Measurements from ENCODE around the gene ARPC2.
"Not testable (repeated sequence)": the region's sequence is repeated elsewhere in the genome, so short reads cannot be mapped to it uniquely, and the experiment has no call there.

The ARPC2 gene

DNA sequence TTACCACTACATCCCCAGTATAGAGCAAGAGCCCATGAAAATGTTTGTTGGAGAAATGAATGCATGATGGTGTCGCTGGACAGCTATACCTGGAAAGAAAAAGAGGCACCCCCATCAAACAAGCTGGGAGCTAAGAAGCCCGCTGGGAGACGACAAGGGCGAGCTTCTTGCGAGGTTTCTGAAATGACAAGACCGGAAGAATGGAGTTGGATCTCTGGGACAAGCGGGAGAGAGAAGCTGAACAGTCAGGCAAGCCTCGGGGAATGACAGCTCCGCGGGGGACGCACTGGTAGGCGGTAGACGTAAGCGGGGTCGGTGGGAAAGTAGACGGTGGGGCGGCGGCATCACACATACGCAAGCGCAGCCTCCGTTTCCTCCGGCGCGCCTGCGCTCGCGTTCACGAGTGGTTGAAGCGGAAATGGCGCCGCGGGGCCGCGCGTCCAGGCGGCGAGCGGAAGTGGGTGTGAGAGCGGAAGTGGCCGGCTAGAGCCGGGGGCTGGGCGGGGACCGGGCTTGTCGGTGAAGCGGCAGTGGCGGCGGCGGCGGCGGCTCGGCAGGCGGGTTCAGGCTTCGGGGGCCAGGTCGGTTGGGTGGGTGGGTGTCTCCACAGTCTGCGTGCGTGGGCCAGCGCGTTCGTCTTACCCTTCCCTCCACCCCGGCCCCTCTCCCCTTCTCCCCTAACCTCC is at the start of gene ARPC2:
ARPC2 (plus strand) TSS at position 516 of the 686 bp plus-strand sequence. CDS start 282 bp downstream, outside the sequence.
- H3K27me3 Mint-ChIP-seq = no peaks in the 10 kb centered on the region
- no peaks in the 10 kb centered on the region for H3K9me3 Mint-ChIP-seq
- peak within 1 kb of the TSS; percentile 95 for H3K4me3 Mint-ChIP-seq
- peaks cover 49% of the 10 kb centered on the region for H3K4me1 Mint-ChIP-seq (ENCODE audit: low read depth)
- intact Hi-C loops (cut with micrococcal nuclease) = loop anchor here (5.0 kb wide), 1 partner anchor 40 kb away; no protein-coding TSS in a partner anchor
- H3K27ac Mint-ChIP-seq = peak within 1 kb of the TSS; percentile 99
- peaks cover 53% of the 10 kb centered on the region for H3K36me3 Mint-ChIP-seq (ENCODE audit: low read depth)

GRCh38 chr2:218168016-218168415 is 49.0 kb upstream of the ARPC2 start:
- H3K27me3 Mint-ChIP-seq = peaks cover 5% of the 10 kb centered on the region
- H3K9me3 Mint-ChIP-seq = no peaks in the 10 kb centered on the region
- H3K27ac Mint-ChIP-seq = peak overlapping the region; percentile 74
- peaks cover 71% of the 10 kb centered on the region for H3K4me1 Mint-ChIP-seq (ENCODE audit: low read depth)
- peaks cover 19% of the 10 kb centered on the region for H3K36me3 Mint-ChIP-seq (ENCODE audit: low read depth)
- intact Hi-C loops (cut with micrococcal nuclease) = loop anchor here (10.0 kb wide), 1 partner anchor 83 kb away; no protein-coding TSS in a partner anchor
- no peak overlapping the region for H3K4me3 Mint-ChIP-seq

DNA sequence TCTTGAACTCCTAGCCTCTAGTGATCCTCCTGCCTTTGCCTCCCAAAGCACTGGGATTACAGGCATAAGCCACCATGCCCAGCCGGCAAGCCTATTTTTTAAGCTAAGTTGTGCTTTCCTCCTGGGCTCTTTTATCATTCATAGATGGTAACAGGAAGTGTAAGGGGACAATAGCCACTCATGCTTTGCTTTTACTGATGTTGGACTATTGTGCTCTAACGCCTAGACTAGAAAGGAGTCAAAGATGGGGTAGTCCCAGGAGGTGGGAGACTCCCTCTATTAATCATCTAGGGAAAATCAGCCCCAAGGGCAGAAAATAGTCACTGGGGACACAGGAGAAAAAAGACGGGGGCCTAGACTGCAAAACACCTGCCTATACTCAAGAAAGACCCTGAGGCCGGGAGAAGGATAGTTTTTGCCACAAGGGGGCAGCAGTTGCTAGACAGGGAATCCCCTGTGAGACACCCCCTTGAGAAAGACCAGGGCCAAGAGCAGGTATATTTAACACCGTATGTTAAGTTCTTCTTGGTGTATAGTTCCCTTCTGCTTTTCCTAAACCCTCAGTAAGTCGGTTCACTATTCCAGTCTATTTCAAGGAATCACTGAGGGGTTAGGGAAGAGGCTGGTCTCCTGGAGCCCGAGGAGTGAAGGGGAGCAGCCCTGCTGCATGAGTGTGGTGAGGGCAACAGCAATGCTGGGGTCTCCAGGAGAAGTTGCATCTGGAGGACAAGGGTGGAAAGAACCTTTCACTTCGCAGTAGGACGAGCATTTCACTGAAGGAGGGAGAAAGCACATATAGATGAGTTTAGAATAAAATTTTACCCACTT is 48.1 kb upstream of the ARPC2 start:
- no peak overlapping the region for H3K4me3 Mint-ChIP-seq
- no peak overlapping the region for H3K27ac Mint-ChIP-seq
- no peaks in the 10 kb centered on the region for H3K9me3 Mint-ChIP-seq
- peaks cover 3% of the 10 kb centered on the region for H3K27me3 Mint-ChIP-seq
- intact Hi-C loops (cut with micrococcal nuclease) = loop anchor here (10.0 kb wide), 1 partner anchor 84 kb away; no protein-coding TSS in a partner anchor
- peaks cover 64% of the 10 kb centered on the region for H3K4me1 Mint-ChIP-seq (ENCODE audit: low read depth)
- peaks cover 10% of the 10 kb centered on the region for H3K36me3 Mint-ChIP-seq (ENCODE audit: low read depth)

DNA sequence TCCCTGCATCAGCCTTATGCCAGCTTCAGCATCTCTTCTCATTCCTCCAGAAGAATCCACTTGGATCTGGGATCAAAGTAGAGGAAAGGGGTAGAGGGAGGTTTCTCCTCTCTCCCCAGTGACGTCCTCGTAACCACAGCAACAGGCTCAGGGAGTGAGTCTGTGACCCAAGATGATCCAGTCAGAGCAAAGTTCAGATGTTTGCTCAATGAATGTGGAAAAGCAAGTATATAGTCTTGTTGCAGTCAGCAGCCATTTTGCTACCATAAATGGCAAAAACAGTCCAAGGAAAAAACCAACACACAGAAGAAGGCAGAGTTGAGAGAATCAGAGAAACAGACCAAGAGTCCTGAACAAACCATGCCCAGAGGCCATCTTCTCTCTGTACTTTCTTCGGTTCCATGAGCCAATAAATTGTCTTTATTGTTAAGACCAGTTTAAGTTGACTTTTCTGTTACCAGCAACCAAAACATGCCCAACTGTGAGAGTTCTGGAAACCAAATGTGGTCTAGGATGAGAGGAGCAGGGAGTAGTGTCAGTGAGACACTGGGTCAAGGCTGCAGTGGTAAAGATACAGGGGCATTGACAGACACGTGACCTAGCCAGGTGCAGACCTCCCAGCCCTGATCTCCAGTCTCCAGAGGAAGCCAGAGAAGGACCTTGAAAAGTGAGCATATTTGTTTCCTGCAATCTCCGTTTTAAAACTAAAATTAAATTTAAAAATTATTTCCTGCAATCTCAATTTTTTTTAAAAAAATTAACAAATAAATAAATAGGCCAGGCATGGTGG is 47.0 kb upstream of the ARPC2 start:
- H3K27me3 Mint-ChIP-seq = peaks cover 3% of the 10 kb centered on the region
- H3K4me3 Mint-ChIP-seq = no peak overlapping the region
- no peaks in the 10 kb centered on the region for H3K36me3 Mint-ChIP-seq (ENCODE audit: low read depth)
- H3K9me3 Mint-ChIP-seq = no peaks in the 10 kb centered on the region
- intact Hi-C loops (cut with micrococcal nuclease) = loop anchor here (10.0 kb wide), 1 partner anchor 85 kb away; no protein-coding TSS in a partner anchor
- peaks cover 53% of the 10 kb centered on the region for H3K4me1 Mint-ChIP-seq (ENCODE audit: low read depth)
- H3K27ac Mint-ChIP-seq = no peak overlapping the region

GRCh38 chr2:218171744-218172143 is 45.2 kb upstream of the ARPC2 start:
- H3K27me3 Mint-ChIP-seq; H3K36me3 Mint-ChIP-seq (ENCODE audit: low read depth); H3K27ac Mint-ChIP-seq; intact Hi-C loops (cut with micrococcal nuclease); H3K9me3 Mint-ChIP-seq; H3K4me3 Mint-ChIP-seq: not testable (repeated sequence)
- peaks cover 37% of the 10 kb centered on the region for H3K4me1 Mint-ChIP-seq (ENCODE audit: low read depth)

- no peak overlapping the region for H3K27ac Mint-ChIP-seq
- H3K36me3 Mint-ChIP-seq (ENCODE audit: low read depth) = no peaks in the 10 kb centered on the region
- H3K9me3 Mint-ChIP-seq = no peaks in the 10 kb centered on the region
- intact Hi-C loops (cut with micrococcal nuclease) = no loop called here
- H3K4me3 Mint-ChIP-seq = no peak overlapping the region
- H3K27me3 Mint-ChIP-seq = peaks cover 5% of the 10 kb centered on the region
- peaks cover 26% of the 10 kb centered on the region for H3K4me1 Mint-ChIP-seq (ENCODE audit: low read depth)
Observed at GRCh38 chr2:218172845-218173244, 44.1 kb upstream of the ARPC2 start.

GRCh38 chr2:218179782-218180181 is 37.2 kb upstream of the ARPC2 start:
- H3K27me3 Mint-ChIP-seq = peaks cover 15% of the 10 kb centered on the region
- H3K27ac Mint-ChIP-seq = no peak overlapping the region
- no peak overlapping the region for H3K4me3 Mint-ChIP-seq
- no peaks in the 10 kb centered on the region for H3K9me3 Mint-ChIP-seq
- intact Hi-C loops (cut with micrococcal nuclease) = no loop called here
- H3K4me1 Mint-ChIP-seq (ENCODE audit: low read depth) = peaks cover 23% of the 10 kb centered on the region
- H3K36me3 Mint-ChIP-seq (ENCODE audit: low read depth) = no peaks in the 10 kb centered on the region

- Mint-ChIP-seq H3K4me1 (ENCODE audit: low read depth) (peaks cover 26% of the 10 kb centered on the region), H3K9me3 (no peaks in the 10 kb centered on the region), H3K27ac (no peak overlapping the region), H3K36me3 (ENCODE audit: low read depth) (no peaks in the 10 kb centered on the region), H3K4me3 (no peak overlapping the region), H3K27me3 (peaks cover 15% of the 10 kb centered on the region)
- intact Hi-C loops (cut with micrococcal nuclease) = no loop called here
Observed at GRCh38 chr2:218180467-218181114, 36.4 kb upstream of the ARPC2 start.

GRCh38 chr2:218184331-218184730 is 32.7 kb upstream of the ARPC2 start:
- peaks cover 39% of the 10 kb centered on the region for H3K4me1 Mint-ChIP-seq (ENCODE audit: low read depth)
- H3K27me3 Mint-ChIP-seq = peaks cover 3% of the 10 kb centered on the region
- intact Hi-C loops (cut with micrococcal nuclease) = no loop called here
- no peak overlapping the region for H3K4me3 Mint-ChIP-seq
- no peaks in the 10 kb centered on the region for H3K36me3 Mint-ChIP-seq (ENCODE audit: low read depth)
- no peak overlapping the region for H3K27ac Mint-ChIP-seq
- H3K9me3 Mint-ChIP-seq = no peaks in the 10 kb centered on the region

DNA sequence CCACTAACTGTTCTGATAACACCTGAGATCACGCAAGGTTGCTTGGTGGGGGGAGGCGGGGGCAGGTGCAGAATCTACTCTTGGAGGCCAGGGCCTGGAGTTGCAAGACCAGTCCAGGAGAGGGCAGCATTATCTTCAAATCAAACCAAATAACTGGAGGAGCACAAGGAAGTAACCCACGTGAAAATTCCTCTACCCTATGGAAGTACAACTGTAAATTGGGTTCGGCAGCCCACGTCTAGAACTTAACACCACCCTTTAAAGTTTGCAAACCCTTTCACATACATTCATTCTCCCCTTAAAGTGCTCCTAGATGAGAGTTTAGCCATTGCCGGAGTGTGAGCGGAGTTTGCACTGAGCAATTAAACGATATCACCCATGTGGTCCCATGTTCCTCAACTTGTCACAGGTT is 30.6 kb upstream of the ARPC2 start:
- Mint-ChIP-seq H3K4me3 (no peak overlapping the region), H3K27me3 (peaks cover 2% of the 10 kb centered on the region), H3K4me1 (ENCODE audit: low read depth) (peaks cover 28% of the 10 kb centered on the region), H3K9me3 (no peaks in the 10 kb centered on the region), H3K27ac (peak overlapping the region; percentile 43), H3K36me3 (ENCODE audit: low read depth) (no peaks in the 10 kb centered on the region)
- intact Hi-C loops (cut with micrococcal nuclease) = loop anchor here (5.0 kb wide), 2 partner anchors 36 to 61 kb away; no protein-coding TSS in a partner anchor

GRCh38 chr2:218186876-218187275 is 30.1 kb upstream of the ARPC2 start:
- Mint-ChIP-seq H3K27ac (peak overlapping the region; percentile 43), H3K4me1 (ENCODE audit: low read depth) (peaks cover 24% of the 10 kb centered on the region), H3K36me3 (ENCODE audit: low read depth) (no peaks in the 10 kb centered on the region), H3K27me3 (no peaks in the 10 kb centered on the region), H3K4me3 (no peak overlapping the region), H3K9me3 (no peaks in the 10 kb centered on the region)
- intact Hi-C loops (cut with micrococcal nuclease) = loop anchor here (5.0 kb wide), 2 partner anchors 35 to 60 kb away; no protein-coding TSS in a partner anchor

GRCh38 chr2:218187296-218188015 is 29.5 kb upstream of the ARPC2 start:
- no peak overlapping the region for H3K4me3 Mint-ChIP-seq
- no peaks in the 10 kb centered on the region for H3K9me3 Mint-ChIP-seq
- H3K4me1 Mint-ChIP-seq (ENCODE audit: low read depth) = peaks cover 29% of the 10 kb centered on the region
- intact Hi-C loops (cut with micrococcal nuclease) = loop anchor here (5.0 kb wide), 2 partner anchors 35 to 60 kb away; no protein-coding TSS in a partner anchor
- no peaks in the 10 kb centered on the region for H3K36me3 Mint-ChIP-seq (ENCODE audit: low read depth)
- H3K27ac Mint-ChIP-seq = peak overlapping the region; percentile 43
- H3K27me3 Mint-ChIP-seq = no peaks in the 10 kb centered on the region

Data from dendritic cell treated with granulocyte-macrophage colony-stimulating factor and Interleukin-4, amounts not matched to agents 40 ng/mL and 50 ng/mL, for 4 days (primary cell).